GM12878 (cell line): ENCODE measurements around the gene TIPARP. TPM values are rescaled to one million over a fixed set of nuclear protein-coding genes. Genes with fewer than 3 reads are reported as not detected.

Experiments
- ATAC-seq: fragments of 200-7000 bp; cut with Tn5 transposase; 3 replicates; pipeline ENCODE4 v1.9.1; 2020; ENCODE audit warnings: mild to moderate bottlenecking, moderate library complexity
- BruUV-seq: library from RNA; stranded (reverse); fragments of 400-500 nt; replicated peaks from 2 replicates; lab custom pipeline; 2021; lab: Mats Ljungman, UMichigan
- CTCF ChIA-PET: fragments of 300-600 bp; sonication (Branson Sonifier 250); formaldehyde crosslinking; extraction: SDS; loops from one replicate; lab custom pipeline; 2021; ENCODE audit warnings: inconsistent platforms; lab: Yijun Ruan, JAX
- POLR2A ChIA-PET: fragments of 350-600 bp; formaldehyde crosslinking; extraction: SDS; loops from one replicate; lab custom pipeline; 2021; ENCODE audit warnings: inconsistent platforms; lab: Charles Lee
- RAD21 ChIA-PET: fragments of 300-600 bp; sonication (Branson Sonifier 250); formaldehyde crosslinking; loops from one replicate; lab custom pipeline; 2023; ENCODE audit warnings: antibody characterized with exemption; ENCODE audit not compliant: unreplicated experiment; lab: Charles Lee
- SMC1A ChIA-PET: fragments of 300-600 bp; sonication (Branson Sonifier 250); formaldehyde crosslinking; loops from one replicate; lab custom pipeline; 2023; ENCODE audit not compliant: unreplicated experiment, uncharacterized antibody; lab: Charles Lee
- DNase-seq: peaks from one replicate; pipeline ENCODE4 v3.0.0-alpha.2; 2011; ENCODE audit warnings: low read depth, low spot score
- FAIRE-seq: peaks from 3 replicates; lab custom pipeline; 2011; peaks lifted over from hg19 to GRCh38; lab: Jason Lieb, UNC
- H2AFZ ChIP-seq: 2 replicates; pipeline ENCODE4 v1.6.0; 2011; ENCODE audit warnings: low read depth, low read length, control low read depth; ENCODE audit not compliant: control insufficient read depth
- H3K27ac ChIP-seq: 2 replicates; pipeline ENCODE4 v1.5.1; 2011; ENCODE audit warnings: control low read depth; ENCODE audit not compliant: control insufficient read depth, insufficient read depth
- H3K27me3 ChIP-seq, 2 experiments: replicated peaks in 1 of 2; 2 replicates each; pipeline versions ENCODE4 v1.6.0 to v1.6.1; 2011; ENCODE audit warnings: low read length in 1 of 2; ENCODE audit not compliant: control insufficient read depth in 2 of 2, insufficient read depth in 2 of 2
- H3K36me3 ChIP-seq, 2 experiments: 2 replicates each; pipeline ENCODE4 v1.5.1; 2011; ENCODE audit warnings: low read length in 1 of 2; ENCODE audit not compliant: control insufficient read depth in 2 of 2, insufficient read depth in 2 of 2
- H3K4me1 ChIP-seq: 2 replicates; pipeline ENCODE4 v1.6.1; 2011; ENCODE audit warnings: mild to moderate bottlenecking, low read length, moderate library complexity, mixed read lengths; ENCODE audit not compliant: control insufficient read depth, insufficient read depth
- H3K4me2 ChIP-seq: 2 replicates; pipeline ENCODE4 v1.6.0; 2011; ENCODE audit warnings: control low read depth; ENCODE audit not compliant: control insufficient read depth, insufficient read depth
- H3K4me3 ChIP-seq: fragments of 200-600 bp; sonication (generic); 2 replicates; pipeline ENCODE4 v1.5.1; 2016
- H3K79me2 ChIP-seq: 2 replicates; pipeline ENCODE4 v1.6.0; 2011; ENCODE audit warnings: low read length; ENCODE audit not compliant: control insufficient read depth, insufficient read depth
- H3K9ac ChIP-seq: 2 replicates; pipeline ENCODE4 v1.8.0; 2011; ENCODE audit warnings: low read length, control low read depth, mixed read lengths; ENCODE audit not compliant: control insufficient read depth, insufficient read depth
- H3K9me3 ChIP-seq: replicated peaks from 3 replicates; pipeline ENCODE4 v1.5.1; 2011; ENCODE audit warnings: mild to moderate bottlenecking, low read length; ENCODE audit not compliant: control insufficient read depth, insufficient read depth
- H4K20me1 ChIP-seq: 2 replicates; pipeline ENCODE4 v1.6.0; 2011; ENCODE audit not compliant: control insufficient read depth, insufficient read depth
- BHLHE40 ChIP-seq, 2 experiments: fragments of 450-650 bp in 1 of 2; IDR thresholded peaks; 2 replicates each; pipeline ENCODE4 v1.6.1; 2011 to 2017; ENCODE audit warnings: low read depth in 2 of 2, borderline replicate concordance in 1 of 2, improper control_type of control experiment in 1 of 2, low read length in 1 of 2, mild to moderate bottlenecking in 1 of 2
- KAT2A ChIP-seq: conservative IDR thresholded peaks from 2 replicates; pipeline ENCODE4 v1.6.1; 2011; ENCODE audit warnings: low read depth, low read length; ENCODE audit not compliant: control insufficient read depth
- MXI1 ChIP-seq: fragments of 150-350 bp; IDR thresholded peaks from 2 replicates; pipeline ENCODE4 v1.6.1; 2011; ENCODE audit warnings: low read depth, mild to moderate bottlenecking, inconsistent platforms, low read length, improper control_type of control experiment
- MYB ChIP-seq: fragments of 150-350 bp; IDR thresholded peaks from 2 replicates; pipeline ENCODE4 v1.6.1; 2014; ENCODE audit warnings: mild to moderate bottlenecking, low read depth, low read length, borderline replicate concordance
- RAD21 ChIP-seq: IDR thresholded peaks from 2 replicates; pipeline ENCODE4 v1.6.1; 2011; ENCODE audit warnings: mild to moderate bottlenecking, low read depth, low read length, moderate library complexity; ENCODE audit not compliant: insufficient read depth
- RBBP5 ChIP-seq: fragments of 200-600 bp; sonication (generic); conservative IDR thresholded peaks from 2 replicates; pipeline ENCODE4 v1.6.1; 2016
- SP1 ChIP-seq: IDR thresholded peaks from one replicate; pipeline ENCODE4 v1.6.1; 2011; ENCODE audit warnings: low read depth, low read length
- STAT3 ChIP-seq: IDR thresholded peaks from 2 replicates; pipeline ENCODE4 v1.6.1; 2011; ENCODE audit warnings: low read depth, low read length, improper control_type of control experiment
- ZNF384 ChIP-seq: IDR thresholded peaks from 2 replicates; pipeline ENCODE4 v1.6.1; 2012; ENCODE audit warnings: low read depth, mild to moderate bottlenecking, low read length, improper control_type of control experiment, borderline replicate concordance
- WGBS: methylation state at CpG from one replicate; pipeline ENCODE4 v1.1.6; 2016; ENCODE audit warnings: low lambda C conversion rate; ENCODE audit not compliant: insufficient replicate concordance, insufficient coverage; ENCODE audit errors: missing lambda C conversion rate; 5-methylcytosine and 5-hydroxymethylcytosine counted together
- in situ Hi-C: fragments of 300-500 bp; cut with MboI; formaldehyde crosslinking; loops from 9 replicates; pipeline ENCODE4 v1.14.3; 2018; ENCODE audit warnings: mixed read lengths
- intact Hi-C: fragments of 100-400 bp; cut with micrococcal nuclease; formaldehyde crosslinking; loops from one replicate; pipeline ENCODE4 v1.14.2; 2022; ENCODE audit not compliant: unreplicated experiment
- polyA plus RNA-seq, 11 experiments: library from polyadenylated mRNA; depleted of rRNA in 4 of 11; unstranded in 6 of 11; stranded (reverse) in 5 of 11; fragments of >200 nt; fragmentation: Nextera tagmentation in 4 of 11; fragmentation: Illumina TruSeq in 1 of 11; extraction: Ambion mirVana in 4 of 11; extraction: Trizol in 1 of 11; gene quantifications; 1 replicate in 1 of 11; 2 replicates in 10 of 11; pipeline versions ENCODE4 v1.2.1 to v1.2.3, GENCODE V29; 2011 to 2016; ENCODE audit warnings: inconsistent platforms in 2 of 11, missing spikeins in 2 of 11, low read depth in 1 of 11
- total RNA-seq, 4 experiments: library from RNA; depleted of rRNA in 3 of 4; stranded (reverse); fragments of >200 nt in 3 of 4; fragmentation: Illumina TruSeq in 1 of 4; extraction: Trizol in 1 of 4; gene quantifications; 2 replicates each; pipeline versions ENCODE4 v1.2.1 to v1.2.3, GENCODE V29; 2013 to 2021
- TF ChIP-seq, protein P1 (sequence below): fragments of 450-650 bp; IDR thresholded peaks from 2 replicates; pipeline ENCODE4 v1.6.1; 2017; ENCODE audit warnings: mild to moderate bottlenecking, low read depth, inconsistent platforms; ENCODE audit not compliant: poor library complexity, severe bottlenecking
- TF ChIP-seq, protein P2 (sequence below): IDR thresholded peaks from 2 replicates; pipeline ENCODE4 v1.6.1; 2012; ENCODE audit warnings: low read length, inconsistent platforms

The TIPARP gene
- total and polyA plus RNA-seq, 10 of the 15 experiments (the other 5 are each of a cell fraction or from before 2014, with no cell fraction given), result 3.2 to 21.5 (median 12.0) TPM

DNA sequence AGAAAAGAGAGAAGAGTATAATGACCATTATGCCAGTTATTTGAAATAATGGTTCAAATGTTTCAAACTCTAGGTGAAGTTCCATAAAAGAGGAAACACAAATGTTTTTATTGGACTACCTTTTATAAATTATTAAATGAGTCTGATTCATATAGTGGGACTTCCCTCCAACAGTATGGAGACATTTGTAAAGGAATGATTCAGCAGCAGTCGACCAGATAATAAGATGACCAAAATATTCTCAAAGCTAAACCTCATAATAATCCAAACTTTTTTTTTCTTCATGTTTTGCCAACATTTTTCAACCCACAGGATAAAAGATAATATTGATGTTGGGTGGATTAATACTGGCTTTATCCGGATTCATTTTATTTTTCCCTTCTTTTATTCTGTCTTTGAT is 18.8 kb downstream of the TIPARP start:
- H4K20me1 ChIP-seq, result no peaks in the 10 kb centered on the region; the same call in 1 of the 2 replicates
- 47% methylated on average over 2 of the region's 2 CpGs for WGBS
- in situ Hi-C loops, result no loop called here

More for the DNA sequence above, 18.8 kb downstream of the TIPARP start:
- Histone ChIP-seq H3K27ac (no peak overlapping the region), H2AFZ (no peak overlapping the region), H3K27me3 (no peaks in the 10 kb centered on the region), H3K4me1 (peaks cover 13% of the 10 kb centered on the region), H3K4me3 (no peak overlapping the region), H3K9ac (no peak overlapping the region), H3K9me3 (no peaks in the 10 kb centered on the region), H3K79me2 (peaks cover 57% of the 10 kb centered on the region), H3K36me3 (peaks cover 2 to 29% of the 10 kb centered on the region in 2 experiments; a peak in 3 of 4 replicates), H3K4me2 (no peak overlapping the region)
- ChIA-PET SMC1A (interaction anchor here (1.2 to 2.7 kb wide), 2 partner anchors 10 to 14 kb away, joined by 6 to 10 read pairs; no protein-coding TSS in a partner anchor), POLR2A (interaction anchor here (0.5 kb wide), 1 partner anchor 779 kb away, joined by 5 read pairs; no protein-coding TSS in a partner anchor), RAD21 (no interaction called here), CTCF (interaction anchor here (0.8 kb wide), 1 partner anchor 14 kb away, joined by 3 read pairs; no protein-coding TSS in a partner anchor)
- no peak for FAIRE-seq
- BruUV-seq, result no TSS peak
- ATAC-seq, result no peak
- intact Hi-C loops, result no loop called here
- TF ChIP-seq RAD21 (no peak), MXI1 (no peak), RBBP5 (no peak), SP1 (no peak), STAT3 (no peak), MYB (no peak), BHLHE40 (IDR thresholded peaks at IDR 0.05; ENCODE audit: borderline replicate concordance in 1 of 2, low read depth in 2 of 2, low read length in 1 of 2) (no peak), ZNF384 (no peak), KAT2A (no peak)
- TF ChIP-seq, protein P1, sequence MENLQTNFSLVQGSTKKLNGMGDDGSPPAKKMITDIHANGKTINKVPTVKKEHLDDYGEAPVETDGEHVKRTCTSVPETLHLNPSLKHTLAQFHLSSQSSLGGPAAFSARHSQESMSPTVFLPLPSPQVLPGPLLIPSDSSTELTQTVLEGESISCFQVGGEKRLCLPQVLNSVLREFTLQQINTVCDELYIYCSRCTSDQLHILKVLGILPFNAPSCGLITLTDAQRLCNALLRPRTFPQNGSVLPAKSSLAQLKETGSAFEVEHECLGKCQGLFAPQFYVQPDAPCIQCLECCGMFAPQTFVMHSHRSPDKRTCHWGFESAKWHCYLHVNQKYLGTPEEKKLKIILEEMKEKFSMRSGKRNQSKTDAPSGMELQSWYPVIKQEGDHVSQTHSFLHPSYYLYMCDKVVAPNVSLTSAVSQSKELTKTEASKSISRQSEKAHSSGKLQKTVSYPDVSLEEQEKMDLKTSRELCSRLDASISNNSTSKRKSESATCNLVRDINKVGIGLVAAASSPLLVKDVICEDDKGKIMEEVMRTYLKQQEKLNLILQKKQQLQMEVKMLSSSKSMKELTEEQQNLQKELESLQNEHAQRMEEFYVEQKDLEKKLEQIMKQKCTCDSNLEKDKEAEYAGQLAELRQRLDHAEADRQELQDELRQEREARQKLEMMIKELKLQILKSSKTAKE, result no peak
- TF ChIP-seq, protein P2, sequence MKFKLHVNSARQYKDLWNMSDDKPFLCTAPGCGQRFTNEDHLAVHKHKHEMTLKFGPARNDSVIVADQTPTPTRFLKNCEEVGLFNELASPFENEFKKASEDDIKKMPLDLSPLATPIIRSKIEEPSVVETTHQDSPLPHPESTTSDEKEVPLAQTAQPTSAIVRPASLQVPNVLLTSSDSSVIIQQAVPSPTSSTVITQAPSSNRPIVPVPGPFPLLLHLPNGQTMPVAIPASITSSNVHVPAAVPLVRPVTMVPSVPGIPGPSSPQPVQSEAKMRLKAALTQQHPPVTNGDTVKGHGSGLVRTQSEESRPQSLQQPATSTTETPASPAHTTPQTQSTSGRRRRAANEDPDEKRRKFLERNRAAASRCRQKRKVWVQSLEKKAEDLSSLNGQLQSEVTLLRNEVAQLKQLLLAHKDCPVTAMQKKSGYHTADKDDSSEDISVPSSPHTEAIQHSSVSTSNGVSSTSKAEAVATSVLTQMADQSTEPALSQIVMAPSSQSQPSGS, result no peak
- no peak for DNase-seq
